ENCODE data around the gene XRCC4. TPM values are rescaled to one million over a fixed set of nuclear protein-coding genes. Genes with fewer than 3 reads are reported as not detected.

Gene XRCC4
- total RNA-seq, 1 experiment from 2014 or later: 10.8 TPM

DNA sequence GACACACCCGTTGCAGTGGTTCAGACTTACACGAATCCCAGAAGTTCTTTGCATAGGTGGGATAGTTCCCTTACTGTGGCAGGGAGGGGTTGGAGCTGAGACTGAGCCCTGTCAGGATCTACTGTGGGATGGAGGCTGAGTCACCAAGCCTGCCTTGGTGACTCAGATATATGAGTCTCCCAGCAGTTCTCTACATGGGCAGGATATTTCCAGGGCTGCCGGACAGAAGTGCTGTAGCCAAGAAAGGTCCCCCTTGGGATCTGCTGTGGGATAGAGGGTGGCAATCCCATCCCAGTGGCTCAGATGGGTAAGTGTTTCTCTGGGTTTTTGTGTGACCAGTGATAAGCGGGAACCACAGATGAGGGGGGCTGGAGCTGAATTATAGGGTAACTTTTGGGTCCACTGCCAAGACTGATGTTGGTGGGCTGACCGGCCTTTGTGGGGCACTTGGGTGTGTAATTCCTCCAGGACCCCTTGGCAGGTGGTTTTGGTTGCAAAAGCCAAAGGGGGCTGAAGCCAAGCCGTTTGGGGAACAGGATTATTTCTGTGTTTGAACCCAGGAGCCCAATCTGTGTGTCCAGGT is 18.7 kb downstream of the XRCC4 start:
- Mint-ChIP-seq H3K9me3 (peaks cover 22 to 31% of the 10 kb centered on the region in 2 experiments), H3K27me3 (ENCODE audit: low read depth) (no peaks in the 10 kb centered on the region), H3K36me3 (ENCODE audit: insufficient read depth in 1 of 3, low read depth in 3 of 3) (peaks cover 17 to 32% (median 22%) of the 10 kb centered on the region in 3 experiments), H3K27ac (no peak overlapping the region), H3K4me1 (peaks cover 11% of the 10 kb centered on the region in 2 experiments), H3K4me3 (no peak overlapping the region)
- no peak overlapping the region for H3K4me2 ChIP-seq (ENCODE audit: insufficient read depth, insufficient read length, low read length)
- H2BK12ac ChIP-seq (ENCODE audit: insufficient read length, low read depth, low read length): no peak overlapping the region
- H3K79me2 ChIP-seq (ENCODE audit: insufficient read depth, low read length): no peaks in the 10 kb centered on the region
- no peak overlapping the region for H3K14ac ChIP-seq (ENCODE audit: insufficient read depth, low read length)
- H2BK20ac ChIP-seq (ENCODE audit: low read depth, low read length, poor library complexity, severe bottlenecking): no peak overlapping the region
- no peak overlapping the region for H2AFZ ChIP-seq (ENCODE audit: low read length)
- no peaks in the 10 kb centered on the region for H3K9me3 ChIP-seq (ENCODE audit: control insufficient read depth, low read depth, low read length)
- no peak overlapping the region for H2BK15ac ChIP-seq (ENCODE audit: low read depth, low read length)
- H3K4me1 ChIP-seq (ENCODE audit: insufficient read depth, low read length): peaks cover 3% of the 10 kb centered on the region; the same call in 1 of the 2 replicates
- no peak overlapping the region for H3K23ac ChIP-seq (ENCODE audit: insufficient read length, low read depth, low read length)
- no peak overlapping the region for H4K8ac ChIP-seq (replicated peaks; ENCODE audit: insufficient read length, low read depth, low read length)
- no peak overlapping the region for H3K18ac ChIP-seq (ENCODE audit: insufficient read length, low read depth, low read length)
- no peak for DNase-seq
- no peak overlapping the region for H3K56ac ChIP-seq (ENCODE audit: insufficient read length, low read depth, low read length)
- H4K91ac ChIP-seq (ENCODE audit: insufficient read length, low read depth, low read length): no peak overlapping the region
- no peaks in the 10 kb centered on the region for H3K79me1 ChIP-seq (ENCODE audit: insufficient read depth, low read depth, low read length, poor library complexity, severe bottlenecking)
- H2BK120ac ChIP-seq (ENCODE audit: low read depth, low read length, poor library complexity, severe bottlenecking): no peak overlapping the region
- H2AK5ac ChIP-seq (ENCODE audit: insufficient read length, low read length): no peak overlapping the region
- no peak overlapping the region for H3K4ac ChIP-seq (ENCODE audit: low read depth, low read length)
- H3T11ph ChIP-seq (ENCODE audit: low read length): no peak overlapping the region
- TF ChIP-seq, protein P1, sequence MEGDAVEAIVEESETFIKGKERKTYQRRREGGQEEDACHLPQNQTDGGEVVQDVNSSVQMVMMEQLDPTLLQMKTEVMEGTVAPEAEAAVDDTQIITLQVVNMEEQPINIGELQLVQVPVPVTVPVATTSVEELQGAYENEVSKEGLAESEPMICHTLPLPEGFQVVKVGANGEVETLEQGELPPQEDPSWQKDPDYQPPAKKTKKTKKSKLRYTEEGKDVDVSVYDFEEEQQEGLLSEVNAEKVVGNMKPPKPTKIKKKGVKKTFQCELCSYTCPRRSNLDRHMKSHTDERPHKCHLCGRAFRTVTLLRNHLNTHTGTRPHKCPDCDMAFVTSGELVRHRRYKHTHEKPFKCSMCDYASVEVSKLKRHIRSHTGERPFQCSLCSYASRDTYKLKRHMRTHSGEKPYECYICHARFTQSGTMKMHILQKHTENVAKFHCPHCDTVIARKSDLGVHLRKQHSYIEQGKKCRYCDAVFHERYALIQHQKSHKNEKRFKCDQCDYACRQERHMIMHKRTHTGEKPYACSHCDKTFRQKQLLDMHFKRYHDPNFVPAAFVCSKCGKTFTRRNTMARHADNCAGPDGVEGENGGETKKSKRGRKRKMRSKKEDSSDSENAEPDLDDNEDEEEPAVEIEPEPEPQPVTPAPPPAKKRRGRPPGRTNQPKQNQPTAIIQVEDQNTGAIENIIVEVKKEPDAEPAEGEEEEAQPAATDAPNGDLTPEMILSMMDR (conservative IDR thresholded peaks at IDR 0.05): no peak
- H4K5ac ChIP-seq (ENCODE audit: insufficient read length, low read depth, low read length): no peak overlapping the region
- no CpG with 5 or more reads among the region's 6 CpGs for WGBS (ENCODE audit: extremely low coverage, insufficient read length, low lambda C conversion rate)
- H3K27me3 ChIP-seq (ENCODE audit: insufficient read depth, low read length): no peaks in the 10 kb centered on the region
- H3K23me2 ChIP-seq (ENCODE audit: insufficient read length, low read depth, low read length, poor library complexity, severe bottlenecking): no peaks in the 10 kb centered on the region
- H4K20me1 ChIP-seq (ENCODE audit: control insufficient read depth, insufficient read depth, insufficient read length): no peaks in the 10 kb centered on the region
- H2BK5ac ChIP-seq (ENCODE audit: insufficient read length, low read length): no peak overlapping the region
- H3K9ac ChIP-seq (ENCODE audit: extremely low read depth, insufficient read length, low read length): no peak overlapping the region
- H3K27ac ChIP-seq (ENCODE audit: insufficient read length, low read depth, low read length): no peak overlapping the region
